ENCODE data around the gene SLC2A13. TPM values are rescaled to one million over a fixed set of nuclear protein-coding genes. Genes with fewer than 3 reads are reported as not detected.

The SLC2A13 gene
- total and polyA plus RNA-seq, 4 donors, result 1.9 to 20.2 (median 6.9) TPM

- Histone ChIP-seq H3K27me3 (ENCODE audit: control insufficient read depth in 4 of 4, insufficient read depth in 4 of 4, low read length in 3 of 4) (no peaks in the 10 kb centered on the region), H3K9me3 (ENCODE audit: control insufficient read depth in 4 of 4, low read length in 3 of 4) (no peaks in the 10 kb centered on the region), H3K9ac (ENCODE audit: low read depth in 1 of 2, low read length in 2 of 2) (no peak overlapping the region), H3K36me3 (ENCODE audit: control insufficient read depth in 4 of 4, insufficient read depth in 3 of 4, low read depth in 1 of 4, low read length in 3 of 4) (no peaks in the 10 kb centered on the region), H3K4me3 (ENCODE audit: low read depth in 1 of 3, low read length in 3 of 3) (no peak overlapping the region), H3K27ac (ENCODE audit: low read depth in 1 of 2, low read length in 2 of 2) (no peak overlapping the region), H3K4me1 (ENCODE audit: control insufficient read depth in 4 of 4, insufficient read depth in 4 of 4, low read length in 3 of 4) (peaks cover 0 to 2% (median 0%) of the 10 kb centered on the region in 4 donors)
- TF ChIP-seq ATF3 (IDR thresholded peaks at IDR 0.05) (no peak), YY1 (IDR thresholded peaks at IDR 0.05) (no peak), EGR1 (IDR thresholded peaks at IDR 0.05; ENCODE audit: low read depth in 2 of 2) (no peak), HNF4G (IDR thresholded peaks at IDR 0.05) (no peak), JUND (IDR thresholded peaks at IDR 0.05) (no peak), FOXA2 (IDR thresholded peaks at IDR 0.05) (no peak), NR2F2 (IDR thresholded peaks at IDR 0.05) (no peak), RAD21 (IDR thresholded peaks at IDR 0.05) (no peak)
- TF ChIP-seq, protein P1, sequence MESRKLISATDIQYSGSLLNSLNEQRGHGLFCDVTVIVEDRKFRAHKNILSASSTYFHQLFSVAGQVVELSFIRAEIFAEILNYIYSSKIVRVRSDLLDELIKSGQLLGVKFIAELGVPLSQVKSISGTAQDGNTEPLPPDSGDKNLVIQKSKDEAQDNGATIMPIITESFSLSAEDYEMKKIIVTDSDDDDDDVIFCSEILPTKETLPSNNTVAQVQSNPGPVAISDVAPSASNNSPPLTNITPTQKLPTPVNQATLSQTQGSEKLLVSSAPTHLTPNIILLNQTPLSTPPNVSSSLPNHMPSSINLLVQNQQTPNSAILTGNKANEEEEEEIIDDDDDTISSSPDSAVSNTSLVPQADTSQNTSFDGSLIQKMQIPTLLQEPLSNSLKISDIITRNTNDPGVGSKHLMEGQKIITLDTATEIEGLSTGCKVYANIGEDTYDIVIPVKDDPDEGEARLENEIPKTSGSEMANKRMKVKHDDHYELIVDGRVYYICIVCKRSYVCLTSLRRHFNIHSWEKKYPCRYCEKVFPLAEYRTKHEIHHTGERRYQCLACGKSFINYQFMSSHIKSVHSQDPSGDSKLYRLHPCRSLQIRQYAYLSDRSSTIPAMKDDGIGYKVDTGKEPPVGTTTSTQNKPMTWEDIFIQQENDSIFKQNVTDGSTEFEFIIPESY (IDR thresholded peaks at IDR 0.05), result no peak
- WGBS, result 88% methylated on average over 3 of the region's 3 CpGs
- DNase-seq (ENCODE audit: low spot score), result no peak
Measured at GRCh38 chr12:40055228-40055579, 50.7 kb downstream of the SLC2A13 start.

DNA sequence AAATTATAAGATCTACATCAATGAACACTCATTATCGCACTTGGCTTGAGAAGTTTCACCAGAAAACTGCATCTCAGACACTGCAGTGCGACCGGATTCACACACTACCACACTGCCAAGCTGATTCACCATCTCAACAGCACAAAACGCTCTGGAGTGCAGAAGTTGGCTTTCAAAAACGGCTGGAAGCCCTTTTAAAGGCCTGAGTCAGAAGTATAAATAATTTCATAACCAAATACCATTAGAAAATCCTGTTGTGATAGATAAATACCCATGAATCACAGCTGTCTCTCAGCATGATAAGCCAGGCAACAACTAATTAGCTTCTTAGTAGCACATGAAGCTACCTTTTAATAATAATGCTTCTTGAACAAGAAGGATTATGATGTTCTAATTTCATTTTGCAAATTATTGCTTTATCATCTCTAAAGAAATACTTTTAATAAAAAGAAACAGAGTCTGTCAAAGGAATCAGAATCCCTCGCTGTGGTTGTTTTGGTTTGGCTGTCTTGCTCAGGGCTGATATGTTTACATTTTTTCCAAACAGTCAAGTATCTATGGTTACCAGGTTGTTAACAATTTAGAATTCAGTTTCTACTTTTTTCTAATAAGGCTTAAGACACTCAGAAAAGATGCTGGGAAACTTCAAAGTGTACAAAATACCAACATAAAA is 51.2 kb downstream of the SLC2A13 start:
- no peak overlapping the region for H3K27ac ChIP-seq (ENCODE audit: low read depth in 1 of 2, low read length in 2 of 2)

DNA sequence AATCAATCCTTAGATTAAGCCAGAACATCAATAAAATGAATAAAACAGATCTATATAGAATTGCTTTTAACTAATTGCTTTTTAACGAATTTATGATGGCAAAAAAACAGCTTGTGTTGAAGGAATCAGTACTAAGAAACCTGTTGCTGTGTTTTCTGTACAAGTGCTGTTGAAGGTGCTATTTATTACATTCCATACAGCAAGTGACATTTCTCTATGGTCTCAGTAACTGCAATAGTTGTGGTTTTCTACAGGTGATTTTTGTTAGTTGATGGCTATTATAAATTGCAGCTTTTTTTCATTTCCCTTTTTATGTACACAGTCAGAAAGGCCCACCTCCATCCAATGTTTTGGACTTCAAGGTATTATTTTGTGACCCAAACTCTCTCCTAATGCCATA is 56.6 kb downstream of the SLC2A13 start:
- Histone ChIP-seq H3K9ac (ENCODE audit: low read depth in 1 of 2, low read length in 2 of 2) (no peak overlapping the region), H3K9me3 (ENCODE audit: control insufficient read depth in 4 of 4, low read length in 3 of 4) (no peaks in the 10 kb centered on the region), H3K27ac (ENCODE audit: low read depth in 1 of 2, low read length in 2 of 2) (no peak overlapping the region), H3K4me3 (ENCODE audit: low read depth in 1 of 3, low read length in 3 of 3) (no peak overlapping the region), H3K36me3 (ENCODE audit: control insufficient read depth in 4 of 4, insufficient read depth in 3 of 4, low read depth in 1 of 4, low read length in 3 of 4) (no peaks in the 10 kb centered on the region), H3K27me3 (ENCODE audit: control insufficient read depth in 4 of 4, insufficient read depth in 4 of 4, low read length in 3 of 4) (no peaks in the 10 kb centered on the region), H3K4me1 (ENCODE audit: control insufficient read depth in 4 of 4, insufficient read depth in 4 of 4, low read length in 3 of 4) (no peaks in the 10 kb centered on the region)
- WGBS, result 92% methylated on average over 1 of the region's 1 CpG
- no peak for DNase-seq (ENCODE audit: low spot score)
- no peak for TF ChIP-seq HNF4G (IDR thresholded peaks at IDR 0.05)
- no peak for TF ChIP-seq FOXA2 (IDR thresholded peaks at IDR 0.05)
- TF ChIP-seq, protein P2, sequence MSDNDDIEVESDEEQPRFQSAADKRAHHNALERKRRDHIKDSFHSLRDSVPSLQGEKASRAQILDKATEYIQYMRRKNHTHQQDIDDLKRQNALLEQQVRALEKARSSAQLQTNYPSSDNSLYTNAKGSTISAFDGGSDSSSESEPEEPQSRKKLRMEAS (IDR thresholded peaks at IDR 0.05), result no peak
- TF ChIP-seq, protein P1 (IDR thresholded peaks at IDR 0.05), result no peak
- TF ChIP-seq ATF3 (IDR thresholded peaks at IDR 0.05), result no peak
- TF ChIP-seq HNF4A (conservative IDR thresholded peaks at IDR 0.05), result no peak
- TF ChIP-seq GABPA (IDR thresholded peaks at IDR 0.05 in 1 of 2, conservative IDR thresholded peaks at IDR 0.05 in 1 of 2), result no peak
- no peak for TF ChIP-seq RAD21 (IDR thresholded peaks at IDR 0.05)
- no peak for TF ChIP-seq RXRA (IDR thresholded peaks at IDR 0.05)
- no peak for TF ChIP-seq TAF1 (conservative IDR thresholded peaks at IDR 0.05)
- TF ChIP-seq NR2F2 (IDR thresholded peaks at IDR 0.05), result no peak
- no peak for TF ChIP-seq EGR1 (IDR thresholded peaks at IDR 0.05; ENCODE audit: low read depth in 2 of 2)
- TF ChIP-seq FOXA1 (IDR thresholded peaks at IDR 0.05), result no peak

More for the DNA sequence above, 51.2 kb downstream of the SLC2A13 start:
- H3K9me3 ChIP-seq (ENCODE audit: control insufficient read depth in 4 of 4, low read length in 3 of 4), result no peaks in the 10 kb centered on the region
- no peak overlapping the region for H3K4me3 ChIP-seq (ENCODE audit: low read depth in 1 of 3, low read length in 3 of 3)
- no peak for DNase-seq (ENCODE audit: low spot score)
- H3K4me1 ChIP-seq (ENCODE audit: control insufficient read depth in 4 of 4, insufficient read depth in 4 of 4, low read length in 3 of 4), result peaks cover 0 to 2% (median 0%) of the 10 kb centered on the region in 4 donors
- WGBS, result 84% methylated on average over 6 of the region's 6 CpGs
- TF ChIP-seq, protein P3, sequence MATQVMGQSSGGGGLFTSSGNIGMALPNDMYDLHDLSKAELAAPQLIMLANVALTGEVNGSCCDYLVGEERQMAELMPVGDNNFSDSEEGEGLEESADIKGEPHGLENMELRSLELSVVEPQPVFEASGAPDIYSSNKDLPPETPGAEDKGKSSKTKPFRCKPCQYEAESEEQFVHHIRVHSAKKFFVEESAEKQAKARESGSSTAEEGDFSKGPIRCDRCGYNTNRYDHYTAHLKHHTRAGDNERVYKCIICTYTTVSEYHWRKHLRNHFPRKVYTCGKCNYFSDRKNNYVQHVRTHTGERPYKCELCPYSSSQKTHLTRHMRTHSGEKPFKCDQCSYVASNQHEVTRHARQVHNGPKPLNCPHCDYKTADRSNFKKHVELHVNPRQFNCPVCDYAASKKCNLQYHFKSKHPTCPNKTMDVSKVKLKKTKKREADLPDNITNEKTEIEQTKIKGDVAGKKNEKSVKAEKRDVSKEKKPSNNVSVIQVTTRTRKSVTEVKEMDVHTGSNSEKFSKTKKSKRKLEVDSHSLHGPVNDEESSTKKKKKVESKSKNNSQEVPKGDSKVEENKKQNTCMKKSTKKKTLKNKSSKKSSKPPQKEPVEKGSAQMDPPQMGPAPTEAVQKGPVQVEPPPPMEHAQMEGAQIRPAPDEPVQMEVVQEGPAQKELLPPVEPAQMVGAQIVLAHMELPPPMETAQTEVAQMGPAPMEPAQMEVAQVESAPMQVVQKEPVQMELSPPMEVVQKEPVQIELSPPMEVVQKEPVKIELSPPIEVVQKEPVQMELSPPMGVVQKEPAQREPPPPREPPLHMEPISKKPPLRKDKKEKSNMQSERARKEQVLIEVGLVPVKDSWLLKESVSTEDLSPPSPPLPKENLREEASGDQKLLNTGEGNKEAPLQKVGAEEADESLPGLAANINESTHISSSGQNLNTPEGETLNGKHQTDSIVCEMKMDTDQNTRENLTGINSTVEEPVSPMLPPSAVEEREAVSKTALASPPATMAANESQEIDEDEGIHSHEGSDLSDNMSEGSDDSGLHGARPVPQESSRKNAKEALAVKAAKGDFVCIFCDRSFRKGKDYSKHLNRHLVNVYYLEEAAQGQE (IDR thresholded peaks at IDR 0.05), result no peak
- TF ChIP-seq FOXA2 (IDR thresholded peaks at IDR 0.05) (no peak), HNF4A (conservative IDR thresholded peaks at IDR 0.05) (no peak)
- no peaks in the 10 kb centered on the region for H3K36me3 ChIP-seq (ENCODE audit: control insufficient read depth in 4 of 4, insufficient read depth in 3 of 4, low read depth in 1 of 4, low read length in 3 of 4)
- no peaks in the 10 kb centered on the region for H3K27me3 ChIP-seq (ENCODE audit: control insufficient read depth in 4 of 4, insufficient read depth in 4 of 4, low read length in 3 of 4)
- no peak overlapping the region for H3K9ac ChIP-seq (ENCODE audit: low read depth in 1 of 2, low read length in 2 of 2)
